ENCODE data around the gene CMTM1.

DNA sequence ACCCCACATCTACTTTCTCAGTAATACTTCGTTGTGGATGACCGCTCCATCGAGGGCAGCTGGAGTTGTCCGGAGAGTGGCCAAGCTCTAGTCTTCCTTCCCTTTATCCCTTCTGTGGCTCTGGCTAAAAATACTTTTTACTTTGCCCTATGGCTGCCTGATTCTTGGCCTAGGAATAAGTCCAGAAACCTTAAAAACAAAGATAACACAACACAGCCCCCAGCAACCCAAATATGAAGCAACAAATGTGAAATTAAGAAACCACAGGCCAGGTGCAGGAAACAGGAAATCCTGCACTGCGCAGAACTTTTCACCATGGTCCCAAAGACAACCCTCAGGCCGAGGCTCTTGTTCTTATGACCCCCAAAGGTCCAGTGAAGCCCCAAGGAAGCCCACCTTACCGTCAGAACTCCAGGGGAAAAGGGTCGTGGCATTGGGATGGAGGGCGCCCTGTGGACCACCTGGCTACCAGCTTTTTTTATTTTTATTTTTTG lies 42.3 kb upstream of the CMTM1 start:
- TF ChIP-seq CTCF (IDR thresholded peaks at IDR 0.05 in 8 of 11, conservative IDR thresholded peaks at IDR 0.05 in 3 of 11), result peak in 1 of 11 experiments; percentile 5
- peak in 2 of 3 donors; percentile 10 to 81 for TF ChIP-seq POLR2AphosphoS5 (IDR thresholded peaks at IDR 0.05)

Measured in spleen (tissue), 7 donors.